K562 (cell line): ENCODE measurements around the gene TMEM50B. TPM values are rescaled to one million over a fixed set of nuclear protein-coding genes. Genes with fewer than 3 reads are reported as not detected.
A peak's percentile ranks its signal among the peaks of the same experiment; 100 is the strongest.

Experiments used
- ATAC-seq: fragments of 200-7000 bp; cut with Tn5 transposase; 3 replicates; pipeline ENCODE4 v1.9.1; 2020; ENCODE audit warnings: moderate library complexity
- BruUV-seq: library from RNA; stranded (reverse); fragments of 400-500 nt; replicated peaks from 2 replicates; lab custom pipeline; 2021; lab: Mats Ljungman, UMichigan
- CTCF ChIA-PET: fragments of 300-600 bp; formaldehyde crosslinking; extraction: SDS; loops from one replicate; lab custom pipeline; 2021; ENCODE audit warnings: low intra/inter-chr PET ratio; lab: Yijun Ruan, JAX
- POLR2A ChIA-PET: fragments of 300-600, 350-650 bp; sonication (Branson Sonifier 250); formaldehyde crosslinking; extraction: SDS; loops from one replicate; lab custom pipeline; 2021; ENCODE audit warnings: antibody characterized with exemption, inconsistent platforms; lab: Yijun Ruan, JAX
- DNase-seq, 4 experiments: peaks; one replicate each; pipeline versions ENCODE4 v3.0.0 to v3.0.0-alpha.2; 2011 to 2018; ENCODE audit warnings: low spot score in 3 of 4, mixed read lengths in 3 of 4; ENCODE audit errors: extremely low read depth in 1 of 4
- FAIRE-seq: peaks from 2 replicates; lab custom pipeline; 2011; peaks lifted over from hg19 to GRCh38; lab: Jason Lieb, UNC
- H2AFZ ChIP-seq: 2 replicates; pipeline ENCODE4 v1.6.0; 2011; ENCODE audit warnings: low read depth, low read length, control low read depth, inconsistent platforms
- H3K27ac ChIP-seq: fragments of 200-600 bp; 3 replicates; pipeline ENCODE4 v1.8.0; 2011; ENCODE audit warnings: low read depth, mild to moderate bottlenecking, control low read depth, inconsistent platforms, low read length, moderate library complexity, mixed read lengths; ENCODE audit errors: extremely low read depth
- H3K27me3 ChIP-seq, 2 experiments: fragments of 300-600 bp in 1 of 2; 2 replicates in 1 of 2; 3 replicates in 1 of 2; pipeline versions ENCODE4 v1.6.0 to v1.8.0; 2011; ENCODE audit warnings: inconsistent platforms in 2 of 2, low read length in 2 of 2, mild to moderate bottlenecking in 1 of 2, mixed read lengths in 1 of 2, moderate library complexity in 1 of 2; ENCODE audit not compliant: control insufficient read depth in 2 of 2, insufficient read depth in 2 of 2
- H3K36me3 ChIP-seq: fragments of 300-600 bp; 3 replicates; pipeline ENCODE4 v1.8.0; 2011; ENCODE audit warnings: mild to moderate bottlenecking, low read length, inconsistent platforms; ENCODE audit not compliant: control insufficient read depth, insufficient read depth
- H3K4me1 ChIP-seq, 2 experiments: fragments of 200-600 bp in 1 of 2; replicated peaks in 1 of 2; 2 replicates in 1 of 2; 3 replicates in 1 of 2; pipeline versions ENCODE4 v1.5.1 to v1.8.0; 2011; ENCODE audit warnings: inconsistent platforms in 2 of 2, low read length in 2 of 2, mild to moderate bottlenecking in 1 of 2, mixed read lengths in 1 of 2, moderate library complexity in 1 of 2; ENCODE audit not compliant: control insufficient read depth in 2 of 2, insufficient read depth in 2 of 2
- H3K4me2 ChIP-seq: 2 replicates; pipeline ENCODE4 v1.6.1; 2011; ENCODE audit warnings: low read length, control low read depth, inconsistent platforms, mixed read lengths; ENCODE audit not compliant: insufficient read depth
- H3K4me3 ChIP-seq: fragments of 200-600 bp; sonication (generic), shearing (Covaris generic); 2 replicates; pipeline ENCODE4 v1.5.1; 2016; ENCODE audit warnings: control low read depth, inconsistent platforms
- H3K79me2 ChIP-seq: fragments of 200-600 bp; 3 replicates; pipeline ENCODE4 v1.8.0; 2011; ENCODE audit warnings: low read length, inconsistent platforms; ENCODE audit not compliant: control insufficient read depth, insufficient read depth
- H3K9ac ChIP-seq, 2 experiments: 2 replicates each; pipeline versions ENCODE4 v1.6.0 to v1.6.1; 2011; ENCODE audit warnings: low read depth in 2 of 2, low read length in 2 of 2, control low read depth in 1 of 2, inconsistent platforms in 1 of 2, mild to moderate bottlenecking in 1 of 2, mixed read lengths in 1 of 2; ENCODE audit not compliant: insufficient read depth in 1 of 2
- H3K9me1 ChIP-seq: one replicate; pipeline ENCODE4 v1.6.0; 2011; ENCODE audit warnings: inconsistent platforms, mild to moderate bottlenecking, low read length, moderate library complexity; ENCODE audit not compliant: control insufficient read depth, insufficient read depth
- H3K9me3 ChIP-seq: replicated peaks from 2 replicates; pipeline ENCODE4 v1.5.1; 2011; ENCODE audit warnings: low read depth, low read length, inconsistent platforms; ENCODE audit not compliant: control insufficient read depth, insufficient read depth
- H4K20me1 ChIP-seq: replicated peaks from 2 replicates; pipeline ENCODE4 v1.6.1; 2011; ENCODE audit warnings: low read length, inconsistent platforms, mixed read lengths; ENCODE audit not compliant: control insufficient read depth, insufficient read depth
- BRD4 ChIP-seq: fragments of 200-600 bp; sonication (generic); IDR thresholded peaks from 2 replicates; pipeline ENCODE4 v1.6.1; 2017; ENCODE audit warnings: inconsistent platforms
- CEBPB ChIP-seq: fragments of 450-650 bp; IDR thresholded peaks from 2 replicates; pipeline ENCODE4 v1.6.1; 2016; ENCODE audit warnings: missing genetic modification characterization, missing compliant biosample characterization
- WGBS: fragments of 100-300 bp; shearing (Covaris generic); methylation state at CpG from one replicate; pipeline ENCODE4 v1.1.6; 2016; ENCODE audit warnings: low coverage, mixed read lengths; ENCODE audit not compliant: insufficient coverage; ENCODE audit errors: missing lambda C conversion rate; 5-methylcytosine and 5-hydroxymethylcytosine counted together
- in situ Hi-C: fragments of 300-500 bp; cut with MboI; formaldehyde crosslinking; loops from 4 replicates; pipeline ENCODE4 v1.15.0; 2018; ENCODE audit warnings: inconsistent platforms, mixed read lengths
- intact Hi-C: fragments of 100-400 bp; cut with micrococcal nuclease; formaldehyde crosslinking; loops from 2 replicates; pipeline ENCODE4 v1.14.2; 2022
- polyA plus RNA-seq, 8 experiments: library from polyadenylated mRNA; depleted of rRNA in 4 of 8; stranded (reverse) in 5 of 8; unstranded in 3 of 8; fragments of >200 nt; fragmentation: Nextera tagmentation in 2 of 8; fragmentation: Illumina TruSeq in 1 of 8; extraction: Ambion mirVana in 2 of 8; extraction: Trizol in 1 of 8; gene quantifications; 2 replicates each; pipeline versions ENCODE4 v1.2.1 to v1.2.3, GENCODE V29; 2011 to 2014; ENCODE audit warnings: inconsistent platforms in 1 of 8, missing spikeins in 1 of 8
- total RNA-seq, 7 experiments: library from RNA; depleted of rRNA in 6 of 7; stranded (reverse); fragments of >200 nt in 6 of 7; fragmentation: Illumina TruSeq in 2 of 7; extraction: Trizol in 2 of 7; gene quantifications; 2 replicates each; pipeline versions ENCODE4 v1.2.1 to v1.2.3, GENCODE V29; 2011 to 2021; ENCODE audit warnings: low replicate concordance in 1 of 7
- TF ChIP-seq, protein P1 (sequence below): fragments of 250-450 bp; sonication (Bioruptor Pico); IDR thresholded peaks from 2 replicates; pipeline ENCODE4 v1.4.0; 2020; ENCODE audit warnings: mild to moderate bottlenecking, moderate library complexity, borderline replicate concordance

Gene TMEM50B
- total and polyA plus RNA-seq, 9 of the 15 experiments (the other 6 are each of a cell fraction or from before 2014, with no cell fraction given): 20.5 to 64.6 (median 28.9) TPM

DNA sequence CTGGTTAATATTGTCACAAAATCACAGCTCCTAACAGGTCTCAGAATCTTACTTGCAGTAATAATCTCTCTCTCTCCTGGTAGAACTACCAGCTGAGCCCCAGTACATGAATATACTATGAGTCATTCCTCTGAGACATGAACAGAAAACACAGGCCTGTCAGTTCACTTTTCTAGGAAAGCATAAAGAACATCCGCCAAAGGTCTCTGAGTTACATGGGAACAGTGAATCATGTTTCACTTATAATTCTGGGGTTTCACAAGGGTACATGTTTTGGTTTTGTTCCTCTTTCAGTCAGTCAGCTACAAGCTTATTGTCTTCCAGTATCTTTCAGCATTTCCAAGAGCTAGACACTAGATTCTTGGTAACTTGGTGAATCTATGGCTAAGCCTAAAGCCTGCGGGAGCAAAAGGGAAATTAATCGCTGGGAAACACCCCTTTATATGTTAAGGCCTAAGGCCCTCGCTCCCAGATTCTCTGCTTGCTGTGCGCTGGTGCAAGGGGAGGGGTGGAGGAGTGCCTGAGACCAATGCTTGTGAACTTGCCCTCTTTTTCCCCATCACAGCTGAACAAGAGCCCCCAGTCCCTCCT, 44.9 kb downstream of the TMEM50B start (continued):
- TF ChIP-seq, protein P1, sequence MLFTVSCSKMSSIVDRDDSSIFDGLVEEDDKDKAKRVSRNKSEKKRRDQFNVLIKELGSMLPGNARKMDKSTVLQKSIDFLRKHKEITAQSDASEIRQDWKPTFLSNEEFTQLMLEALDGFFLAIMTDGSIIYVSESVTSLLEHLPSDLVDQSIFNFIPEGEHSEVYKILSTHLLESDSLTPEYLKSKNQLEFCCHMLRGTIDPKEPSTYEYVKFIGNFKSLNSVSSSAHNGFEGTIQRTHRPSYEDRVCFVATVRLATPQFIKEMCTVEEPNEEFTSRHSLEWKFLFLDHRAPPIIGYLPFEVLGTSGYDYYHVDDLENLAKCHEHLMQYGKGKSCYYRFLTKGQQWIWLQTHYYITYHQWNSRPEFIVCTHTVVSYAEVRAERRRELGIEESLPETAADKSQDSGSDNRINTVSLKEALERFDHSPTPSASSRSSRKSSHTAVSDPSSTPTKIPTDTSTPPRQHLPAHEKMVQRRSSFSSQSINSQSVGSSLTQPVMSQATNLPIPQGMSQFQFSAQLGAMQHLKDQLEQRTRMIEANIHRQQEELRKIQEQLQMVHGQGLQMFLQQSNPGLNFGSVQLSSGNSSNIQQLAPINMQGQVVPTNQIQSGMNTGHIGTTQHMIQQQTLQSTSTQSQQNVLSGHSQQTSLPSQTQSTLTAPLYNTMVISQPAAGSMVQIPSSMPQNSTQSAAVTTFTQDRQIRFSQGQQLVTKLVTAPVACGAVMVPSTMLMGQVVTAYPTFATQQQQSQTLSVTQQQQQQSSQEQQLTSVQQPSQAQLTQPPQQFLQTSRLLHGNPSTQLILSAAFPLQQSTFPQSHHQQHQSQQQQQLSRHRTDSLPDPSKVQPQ (CRISPR knock-in tag): no peak

- ATAC-seq (no peak), FAIRE-seq (no peak), DNase-seq (no peak)
- no peak overlapping the region for H2AFZ ChIP-seq
- no TSS peak for BruUV-seq
- no peaks in the 10 kb centered on the region for H3K9me1 ChIP-seq
- POLR2A ChIA-PET: interaction anchor here (1.1 kb wide), 1 partner anchor 109 kb away, joined by 3 read pairs; the partner anchor contains the start of gene IFNAR1
- intact Hi-C loops: no loop called here
- no peaks in the 10 kb centered on the region for H3K79me2 ChIP-seq
- H3K4me3 ChIP-seq: no peak overlapping the region
- peak overlapping the region in 1 of 2 experiments; percentile 11; a peak in 1 of 4 replicates for H3K9ac ChIP-seq
- no peaks in the 10 kb centered on the region for H3K27me3 ChIP-seq
- H3K9me3 ChIP-seq: no peaks in the 10 kb centered on the region
- H3K4me2 ChIP-seq: no peak overlapping the region
- in situ Hi-C loops: no loop called here
- CTCF ChIA-PET: no interaction called here
- TF ChIP-seq BRD4 (no peak), CEBPB (tag) (peak; percentile 54)
- peaks cover 74% of the 10 kb centered on the region for H3K36me3 ChIP-seq
- no peaks in the 10 kb centered on the region for H4K20me1 ChIP-seq
- WGBS: 82% methylated on average over 8 of the region's 8 CpGs
- H3K4me1 ChIP-seq: peaks cover 0 to 3% of the 10 kb centered on the region in 2 experiments; a peak in 1 of 5 replicates
- H3K27ac ChIP-seq: no peak overlapping the region
Measured at GRCh38 chr21:33433425-33434114, 46.2 kb downstream of the TMEM50B start.
